C4-2B (cell line): Measurements from ENCODE around the gene C16orf74.

ENCODE experiments used
- H3K27ac ChIP-seq: fragments of 450-650 bp; 2 replicates; pipeline ENCODE4 v1.5.1; 2017
- ZFX ChIP-seq: fragments of 450-650 bp; IDR thresholded peaks from 2 replicates; pipeline ENCODE4 v1.6.1; 2017
- TF ChIP-seq, protein P1 (sequence below): fragments of 450-650 bp; conservative IDR thresholded peaks from 2 replicates; pipeline ENCODE4 v1.5.1; 2017; ENCODE audit warnings: mild to moderate bottlenecking

The C16orf74 gene

DNA sequence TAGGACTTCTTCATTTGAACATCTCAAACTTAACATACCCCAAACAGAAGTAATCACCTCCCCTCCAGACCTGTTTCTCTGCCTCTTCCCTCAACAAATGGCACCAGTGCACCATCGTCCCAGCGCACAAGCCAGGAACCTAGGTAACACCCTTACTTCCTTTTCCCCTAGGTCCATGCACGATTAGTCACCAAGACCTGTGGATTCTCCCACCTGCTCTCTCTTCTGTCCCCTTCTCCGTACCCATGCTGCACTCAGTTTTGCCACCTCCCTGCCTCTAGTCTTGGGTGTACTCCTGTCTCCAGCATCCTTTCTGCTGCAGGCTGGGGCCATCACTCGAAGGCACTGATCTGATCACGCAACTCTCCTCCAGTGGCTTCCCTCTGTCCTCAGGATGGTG is 45.3 kb upstream of the C16orf74 start:
- H3K27ac ChIP-seq: no peak overlapping the region
- no peak for TF ChIP-seq ZFX
- TF ChIP-seq, protein P1, sequence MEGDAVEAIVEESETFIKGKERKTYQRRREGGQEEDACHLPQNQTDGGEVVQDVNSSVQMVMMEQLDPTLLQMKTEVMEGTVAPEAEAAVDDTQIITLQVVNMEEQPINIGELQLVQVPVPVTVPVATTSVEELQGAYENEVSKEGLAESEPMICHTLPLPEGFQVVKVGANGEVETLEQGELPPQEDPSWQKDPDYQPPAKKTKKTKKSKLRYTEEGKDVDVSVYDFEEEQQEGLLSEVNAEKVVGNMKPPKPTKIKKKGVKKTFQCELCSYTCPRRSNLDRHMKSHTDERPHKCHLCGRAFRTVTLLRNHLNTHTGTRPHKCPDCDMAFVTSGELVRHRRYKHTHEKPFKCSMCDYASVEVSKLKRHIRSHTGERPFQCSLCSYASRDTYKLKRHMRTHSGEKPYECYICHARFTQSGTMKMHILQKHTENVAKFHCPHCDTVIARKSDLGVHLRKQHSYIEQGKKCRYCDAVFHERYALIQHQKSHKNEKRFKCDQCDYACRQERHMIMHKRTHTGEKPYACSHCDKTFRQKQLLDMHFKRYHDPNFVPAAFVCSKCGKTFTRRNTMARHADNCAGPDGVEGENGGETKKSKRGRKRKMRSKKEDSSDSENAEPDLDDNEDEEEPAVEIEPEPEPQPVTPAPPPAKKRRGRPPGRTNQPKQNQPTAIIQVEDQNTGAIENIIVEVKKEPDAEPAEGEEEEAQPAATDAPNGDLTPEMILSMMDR: no peak

DNA sequence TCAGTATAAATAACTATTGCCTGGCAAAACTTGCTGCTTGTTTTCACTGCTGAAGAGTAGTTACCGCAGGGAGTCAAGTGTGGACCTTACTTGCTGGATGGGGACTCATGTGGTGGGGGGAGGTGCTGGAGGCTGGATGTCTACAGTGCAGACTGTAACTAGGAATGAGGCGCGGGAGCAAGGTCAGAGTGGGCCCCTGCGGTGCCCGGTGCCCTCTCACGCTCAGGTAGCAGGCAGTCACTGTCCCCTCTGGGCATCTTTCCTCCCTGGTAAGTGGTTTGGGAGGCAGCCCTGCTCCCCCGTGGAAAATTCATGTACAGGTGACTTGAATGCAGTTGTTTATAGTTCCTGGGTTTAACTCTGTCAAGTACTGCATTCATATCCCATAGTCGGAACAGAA is 43.8 kb upstream of the C16orf74 start:
- TF ChIP-seq, protein P1: no peak
- TF ChIP-seq ZFX: no peak
- H3K27ac ChIP-seq: no peak overlapping the region

DNA sequence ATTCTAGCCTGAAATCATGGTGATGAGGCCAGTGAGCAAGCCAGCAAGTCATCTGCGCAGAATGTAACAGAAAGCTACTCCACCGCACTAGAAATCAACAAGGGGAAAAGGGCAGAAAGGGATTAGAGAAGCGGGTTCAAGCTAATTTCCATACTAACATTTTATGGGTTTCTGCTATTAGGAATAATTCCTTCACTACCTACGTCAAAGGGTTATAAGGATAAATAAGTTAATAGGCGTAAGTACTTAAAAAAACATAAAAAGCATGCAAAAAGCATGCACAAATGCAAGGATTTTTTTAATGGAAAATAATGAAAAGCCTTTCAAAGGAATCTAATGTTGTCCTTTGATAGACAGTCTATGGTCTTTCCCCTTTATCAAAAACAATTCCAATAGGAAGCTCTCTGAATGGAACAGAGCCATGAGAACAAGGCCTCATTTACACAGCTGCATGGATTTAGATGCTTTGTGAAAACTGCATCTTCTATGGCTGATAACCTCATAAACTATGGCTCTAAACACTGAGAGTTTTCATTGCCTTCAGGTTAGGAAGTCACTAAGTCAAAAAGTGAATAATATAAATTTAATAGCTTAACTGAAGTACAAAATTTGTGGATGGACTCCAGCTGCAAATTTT is 42.9 kb upstream of the C16orf74 start:
- TF ChIP-seq ZFX: no peak
- TF ChIP-seq, protein P1: no peak
- H3K27ac ChIP-seq: no peak overlapping the region

DNA sequence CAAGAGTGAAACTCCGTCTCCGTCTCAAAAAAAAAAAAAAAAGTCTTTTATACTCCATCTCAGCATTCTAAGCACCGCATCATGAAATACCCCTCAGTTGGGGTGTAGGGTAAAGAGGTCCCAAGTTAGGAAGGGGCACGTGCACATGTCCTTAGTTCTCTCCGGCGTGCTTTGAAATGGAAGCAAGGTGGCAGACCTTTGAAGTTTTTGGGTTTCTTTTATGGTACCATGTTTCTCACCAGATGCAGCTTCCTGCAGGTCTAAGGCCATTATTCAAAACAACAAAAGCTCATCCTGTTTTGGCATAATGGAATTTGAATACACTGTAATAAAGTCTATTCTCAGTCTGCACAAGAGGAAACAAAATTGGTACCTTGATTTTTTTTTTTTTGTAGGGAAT is 38.9 kb upstream of the C16orf74 start:
- H3K27ac ChIP-seq: no peak overlapping the region
- TF ChIP-seq ZFX: no peak
- TF ChIP-seq, protein P1: no peak

DNA sequence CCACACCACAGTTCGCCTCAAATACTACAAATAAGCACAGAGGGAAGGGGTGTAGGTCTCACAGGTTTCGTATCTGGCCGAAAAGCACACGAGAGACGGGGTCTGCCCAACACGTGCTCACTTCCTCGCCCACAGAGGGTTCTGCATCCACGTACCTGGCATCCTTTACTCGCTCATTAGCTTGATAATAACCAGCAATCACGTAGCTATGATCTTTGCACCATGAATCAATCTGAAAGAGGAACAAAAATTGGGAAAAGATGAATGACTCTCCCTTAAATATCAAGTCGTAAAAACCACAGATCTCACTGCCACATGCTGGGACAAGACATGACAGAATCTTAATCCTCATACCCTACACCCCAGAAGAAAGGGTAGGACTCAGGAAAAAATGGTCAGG is 37.9 kb upstream of the C16orf74 start:
- H3K27ac ChIP-seq: no peak overlapping the region
- TF ChIP-seq, protein P1: no peak
- no peak for TF ChIP-seq ZFX

DNA sequence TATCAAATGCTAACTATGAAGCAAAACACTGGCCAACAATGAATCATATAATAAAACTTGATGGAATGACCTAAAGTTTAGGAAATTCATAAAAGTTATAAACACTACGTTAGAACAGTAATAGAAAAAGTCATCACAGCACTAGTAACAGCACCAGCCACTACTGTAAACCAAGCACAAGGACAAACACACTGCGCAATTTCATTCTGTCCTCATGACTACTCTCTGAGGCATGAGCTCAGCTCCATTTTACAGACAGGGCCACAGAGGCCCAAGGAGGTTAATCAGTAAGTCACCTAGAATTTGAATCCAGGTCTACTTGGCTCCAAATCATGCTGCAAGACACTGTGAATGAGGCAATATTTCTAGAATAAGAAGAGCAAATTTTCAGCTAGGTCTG is 35.0 kb upstream of the C16orf74 start:
- TF ChIP-seq, protein P1: no peak
- TF ChIP-seq ZFX: no peak
- H3K27ac ChIP-seq: no peak overlapping the region

DNA sequence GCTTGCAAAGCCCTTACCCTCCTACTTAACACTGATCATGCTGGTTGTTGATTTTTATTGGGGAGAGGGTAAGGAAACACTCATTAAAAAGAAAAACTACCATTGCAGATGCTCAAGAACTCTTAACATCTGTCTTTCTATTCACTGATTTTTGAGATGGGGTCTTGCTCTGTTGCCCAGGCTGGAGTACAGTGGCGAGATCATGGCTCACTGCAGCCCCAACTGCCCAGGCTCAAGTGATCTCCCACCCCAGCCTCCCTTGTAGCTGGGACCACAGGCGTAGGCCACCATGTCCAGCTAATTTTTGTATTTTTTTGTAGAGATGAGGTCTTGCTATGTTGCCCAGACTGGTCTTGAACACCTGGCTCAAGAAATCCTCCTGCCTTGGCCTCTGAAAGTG is 33.9 kb upstream of the C16orf74 start:
- H3K27ac ChIP-seq: no peak overlapping the region
- no peak for TF ChIP-seq ZFX
- TF ChIP-seq, protein P1: no peak
